Breast epithelium (tissue), 3 donors: ENCODE measurements around the gene ABR.

Source experiments
- POLR2A ChIP-seq: fragments of 450-650 bp; IDR thresholded peaks from one replicate; pipeline ENCODE4 v1.6.1; 2016; ENCODE audit warnings: antibody characterized with exemption, mild to moderate bottlenecking, moderate library complexity
- POLR2AphosphoS5 ChIP-seq, 3 donors: sonication (generic); formaldehyde crosslinking; IDR thresholded peaks; one replicate each; pipeline ENCODE4 v1.6.1; 2017; ENCODE audit warnings: antibody characterized with exemption in 3 of 3
- TF ChIP-seq, protein P1 (sequence below), 3 donors: fragments of 450-650 bp; IDR thresholded peaks; one replicate each; pipeline ENCODE4 v1.5.1; 2016 to 2017; ENCODE audit warnings: antibody characterized with exemption in 3 of 3, mild to moderate bottlenecking in 3 of 3, moderate library complexity in 3 of 3

DNA sequence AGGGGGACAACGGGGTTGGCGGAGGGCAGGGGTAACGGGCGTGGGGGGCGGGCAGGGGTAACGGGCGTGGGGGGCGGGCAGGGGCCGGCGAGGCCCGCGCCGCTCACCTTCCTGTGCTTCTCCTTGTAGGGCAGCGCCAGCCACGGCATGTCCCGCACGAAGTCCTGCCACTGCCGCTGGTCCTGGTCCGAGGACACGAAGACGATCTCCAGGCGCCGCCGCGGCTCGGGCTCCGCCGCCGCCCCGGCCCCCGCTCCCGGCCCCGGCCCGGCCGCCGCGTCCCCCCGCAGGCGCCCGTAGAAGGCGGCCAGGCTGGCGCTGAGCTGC, 200.6 kb downstream of the ABR start:
- TF ChIP-seq, protein P1, sequence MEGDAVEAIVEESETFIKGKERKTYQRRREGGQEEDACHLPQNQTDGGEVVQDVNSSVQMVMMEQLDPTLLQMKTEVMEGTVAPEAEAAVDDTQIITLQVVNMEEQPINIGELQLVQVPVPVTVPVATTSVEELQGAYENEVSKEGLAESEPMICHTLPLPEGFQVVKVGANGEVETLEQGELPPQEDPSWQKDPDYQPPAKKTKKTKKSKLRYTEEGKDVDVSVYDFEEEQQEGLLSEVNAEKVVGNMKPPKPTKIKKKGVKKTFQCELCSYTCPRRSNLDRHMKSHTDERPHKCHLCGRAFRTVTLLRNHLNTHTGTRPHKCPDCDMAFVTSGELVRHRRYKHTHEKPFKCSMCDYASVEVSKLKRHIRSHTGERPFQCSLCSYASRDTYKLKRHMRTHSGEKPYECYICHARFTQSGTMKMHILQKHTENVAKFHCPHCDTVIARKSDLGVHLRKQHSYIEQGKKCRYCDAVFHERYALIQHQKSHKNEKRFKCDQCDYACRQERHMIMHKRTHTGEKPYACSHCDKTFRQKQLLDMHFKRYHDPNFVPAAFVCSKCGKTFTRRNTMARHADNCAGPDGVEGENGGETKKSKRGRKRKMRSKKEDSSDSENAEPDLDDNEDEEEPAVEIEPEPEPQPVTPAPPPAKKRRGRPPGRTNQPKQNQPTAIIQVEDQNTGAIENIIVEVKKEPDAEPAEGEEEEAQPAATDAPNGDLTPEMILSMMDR (IDR thresholded peaks at IDR 0.05), result no peak
- TF ChIP-seq POLR2A (no peak), POLR2AphosphoS5 (IDR thresholded peaks at IDR 0.05) (no peak)
